Smooth muscle cell (in vitro differentiated cells): ENCODE measurements around the gene ASB8. TPM values are rescaled to one million over a fixed set of nuclear protein-coding genes. Genes with fewer than 3 reads are reported as not detected.
"Not testable (repeated sequence)": the region's sequence is repeated elsewhere in the genome, so short reads cannot be mapped to it uniquely, and the experiment has no call there.

ENCODE experiments used
- DNase-seq: peaks from one replicate; lab custom pipeline; 2025; ENCODE audit not compliant: unreplicated experiment; lab: John Stamatoyannopoulos, UW
- H2AFZ ChIP-seq: fragments of 200-600 bp; sonication (generic); 2 replicates; pipeline ENCODE4 v1.6.0; 2016; ENCODE audit warnings: antibody characterized with exemption, low read depth, mild to moderate bottlenecking
- H3F3A ChIP-seq: fragments of 200-600 bp; sonication (generic); 2 replicates; pipeline ENCODE4 v1.6.0; 2017; ENCODE audit warnings: antibody characterized with exemption, low read depth
- H3K27ac ChIP-seq: fragments of 200-600 bp; sonication (generic); 2 replicates; pipeline ENCODE4 v1.5.1; 2016; ENCODE audit warnings: low read depth, mild to moderate bottlenecking
- H3K27me3 ChIP-seq: fragments of 200-600 bp; sonication (generic); 2 replicates; pipeline ENCODE4 v1.6.1; 2016; ENCODE audit warnings: low read depth, mild to moderate bottlenecking
- H3K36me3 ChIP-seq: fragments of 200-600 bp; sonication (generic); 2 replicates; pipeline ENCODE4 v1.5.1; 2016; ENCODE audit warnings: low read depth
- H3K4me1 ChIP-seq: fragments of 200-600 bp; sonication (generic); 2 replicates; pipeline ENCODE4 v1.5.1; 2016; ENCODE audit warnings: low read depth
- H3K4me2 ChIP-seq: fragments of 200-600 bp; sonication (generic); 2 replicates; pipeline ENCODE4 v1.6.0; 2016; ENCODE audit warnings: mild to moderate bottlenecking
- H3K4me3 ChIP-seq: fragments of 200-600 bp; sonication (generic); 2 replicates; pipeline ENCODE4 v1.5.1; 2016; ENCODE audit warnings: mild to moderate bottlenecking
- H3K79me2 ChIP-seq: fragments of 200-600 bp; sonication (generic); 2 replicates; pipeline ENCODE4 v1.6.0; 2016; ENCODE audit warnings: low read depth, mild to moderate bottlenecking
- H3K9ac ChIP-seq: fragments of 200-600 bp; sonication (generic); 2 replicates; pipeline ENCODE4 v1.6.0; 2016; ENCODE audit warnings: low read depth
- H3K9me3 ChIP-seq: fragments of 200-600 bp; sonication (generic); replicated peaks from 2 replicates; pipeline ENCODE4 v1.5.1; 2016; ENCODE audit warnings: low read depth
- H4K20me1 ChIP-seq: fragments of 200-600 bp; sonication (generic); 2 replicates; pipeline ENCODE4 v1.6.0; 2016; ENCODE audit warnings: low read depth
- WGBS: methylation state at CpG from one replicate; pipeline ENCODE4 v1.1.7; 2016; ENCODE audit warnings: low lambda C conversion rate; 5-methylcytosine and 5-hydroxymethylcytosine counted together
- polyA plus RNA-seq: library from polyadenylated mRNA; unstranded; fragments of >200 nt; fragmentation: Nextera tagmentation; extraction: Ambion mirVana; gene quantifications from 2 replicates; pipeline ENCODE4 v1.2.1, GENCODE V29; 2016
- total RNA-seq: library from RNA; depleted of rRNA; stranded (reverse); fragments of >200 nt; gene quantifications from 2 replicates; pipeline ENCODE4 v1.2.3, GENCODE V29; 2014
- TF ChIP-seq, protein P1 (sequence below): fragments of 200-600 bp; sonication (generic); IDR thresholded peaks from 2 replicates; pipeline ENCODE4 v1.5.1; 2017; ENCODE audit warnings: borderline replicate concordance, mild to moderate bottlenecking, antibody characterized with exemption; ENCODE audit not compliant: insufficient read depth, poor library complexity, severe bottlenecking

ASB8 gene
- total and polyA plus RNA-seq, 2 experiments from 2014 or later = 25.4 to 31.1 TPM

DNA sequence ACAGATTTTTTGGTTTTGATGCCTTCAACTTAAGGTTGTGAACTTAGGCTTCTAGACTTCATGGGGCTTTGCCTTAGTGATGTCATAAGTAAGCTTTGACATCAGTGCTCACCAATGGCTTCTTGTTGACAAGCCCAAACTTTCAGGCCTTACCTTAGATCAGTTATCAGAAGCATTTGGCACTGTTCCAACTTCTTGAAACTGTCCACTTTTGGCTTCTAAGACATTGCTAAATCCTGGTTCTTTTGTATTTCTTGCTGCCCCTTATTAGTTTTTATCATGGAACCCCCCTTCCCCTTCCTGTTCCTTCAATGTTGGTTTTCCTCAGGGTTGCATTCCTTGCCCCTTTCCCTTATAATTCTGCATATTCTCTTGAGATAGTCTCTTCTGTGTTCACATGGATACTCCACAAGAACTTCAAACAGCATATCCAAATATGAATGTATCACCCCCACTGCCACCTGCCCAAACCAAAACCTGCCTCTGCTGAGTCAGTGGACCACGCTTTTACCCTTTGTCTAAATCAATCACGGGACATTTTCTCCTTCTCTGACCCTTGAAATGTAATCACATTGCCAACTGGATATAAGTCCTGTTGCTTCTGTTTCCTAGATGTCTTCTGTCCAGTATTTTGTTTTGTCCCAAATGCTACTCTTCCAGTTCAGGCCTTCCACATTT lies 30.2 kb downstream of the ASB8 start:
- no peaks in the 10 kb centered on the region for H3K27me3 ChIP-seq
- TF ChIP-seq, protein P1, sequence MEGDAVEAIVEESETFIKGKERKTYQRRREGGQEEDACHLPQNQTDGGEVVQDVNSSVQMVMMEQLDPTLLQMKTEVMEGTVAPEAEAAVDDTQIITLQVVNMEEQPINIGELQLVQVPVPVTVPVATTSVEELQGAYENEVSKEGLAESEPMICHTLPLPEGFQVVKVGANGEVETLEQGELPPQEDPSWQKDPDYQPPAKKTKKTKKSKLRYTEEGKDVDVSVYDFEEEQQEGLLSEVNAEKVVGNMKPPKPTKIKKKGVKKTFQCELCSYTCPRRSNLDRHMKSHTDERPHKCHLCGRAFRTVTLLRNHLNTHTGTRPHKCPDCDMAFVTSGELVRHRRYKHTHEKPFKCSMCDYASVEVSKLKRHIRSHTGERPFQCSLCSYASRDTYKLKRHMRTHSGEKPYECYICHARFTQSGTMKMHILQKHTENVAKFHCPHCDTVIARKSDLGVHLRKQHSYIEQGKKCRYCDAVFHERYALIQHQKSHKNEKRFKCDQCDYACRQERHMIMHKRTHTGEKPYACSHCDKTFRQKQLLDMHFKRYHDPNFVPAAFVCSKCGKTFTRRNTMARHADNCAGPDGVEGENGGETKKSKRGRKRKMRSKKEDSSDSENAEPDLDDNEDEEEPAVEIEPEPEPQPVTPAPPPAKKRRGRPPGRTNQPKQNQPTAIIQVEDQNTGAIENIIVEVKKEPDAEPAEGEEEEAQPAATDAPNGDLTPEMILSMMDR = no peak
- peaks cover 9% of the 10 kb centered on the region for H3K36me3 ChIP-seq
- H2AFZ ChIP-seq = no peak overlapping the region
- 100% methylated on average over 2 of the region's 2 CpGs for WGBS
- H3K9me3 ChIP-seq = no peaks in the 10 kb centered on the region
- H3K27ac ChIP-seq = no peak overlapping the region
- H3K4me1 ChIP-seq = peaks cover 12% of the 10 kb centered on the region
- H3K9ac ChIP-seq = no peak overlapping the region
- peaks cover 4% of the 10 kb centered on the region for H4K20me1 ChIP-seq
- H3F3A ChIP-seq = no peaks in the 10 kb centered on the region
- H3K4me2 ChIP-seq = no peak overlapping the region
- H3K4me3 ChIP-seq = no peak overlapping the region
- no peaks in the 10 kb centered on the region for H3K79me2 ChIP-seq
- no peak for DNase-seq

DNA sequence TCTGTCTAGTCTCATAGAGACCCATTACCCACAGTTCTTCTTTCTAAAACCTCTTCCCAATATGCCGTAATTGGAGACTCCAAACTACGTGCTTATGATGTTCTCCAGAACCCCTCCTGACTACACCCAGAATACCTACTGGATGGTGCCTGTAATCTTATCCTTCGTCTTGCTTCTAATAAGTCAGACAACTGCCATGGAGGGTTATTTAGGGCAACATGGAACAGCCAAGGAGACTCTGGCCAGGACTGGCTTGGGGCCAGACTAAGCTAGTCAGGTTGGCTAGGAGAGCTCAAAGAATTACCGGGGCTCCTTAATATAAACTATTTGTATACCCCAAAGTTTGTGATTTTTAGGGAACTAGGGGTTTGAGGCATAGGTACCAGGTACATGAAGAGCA lies 31.3 kb downstream of the ASB8 start:
- H3K4me2 ChIP-seq = no peak overlapping the region
- H4K20me1 ChIP-seq = peaks cover 14% of the 10 kb centered on the region
- no peak overlapping the region for H2AFZ ChIP-seq
- no peak overlapping the region for H3K9ac ChIP-seq
- 83% methylated on average over 4 of the region's 4 CpGs for WGBS
- H3K4me3 ChIP-seq = no peak overlapping the region
- peaks cover 9% of the 10 kb centered on the region for H3K36me3 ChIP-seq
- H3K27me3 ChIP-seq = no peaks in the 10 kb centered on the region
- H3K27ac ChIP-seq = no peak overlapping the region
- TF ChIP-seq, protein P1 = no peak
- no peaks in the 10 kb centered on the region for H3K9me3 ChIP-seq
- DNase-seq = no peak
- H3F3A ChIP-seq = no peaks in the 10 kb centered on the region
- H3K4me1 ChIP-seq = peaks cover 20% of the 10 kb centered on the region
- peaks cover 9% of the 10 kb centered on the region for H3K79me2 ChIP-seq

DNA sequence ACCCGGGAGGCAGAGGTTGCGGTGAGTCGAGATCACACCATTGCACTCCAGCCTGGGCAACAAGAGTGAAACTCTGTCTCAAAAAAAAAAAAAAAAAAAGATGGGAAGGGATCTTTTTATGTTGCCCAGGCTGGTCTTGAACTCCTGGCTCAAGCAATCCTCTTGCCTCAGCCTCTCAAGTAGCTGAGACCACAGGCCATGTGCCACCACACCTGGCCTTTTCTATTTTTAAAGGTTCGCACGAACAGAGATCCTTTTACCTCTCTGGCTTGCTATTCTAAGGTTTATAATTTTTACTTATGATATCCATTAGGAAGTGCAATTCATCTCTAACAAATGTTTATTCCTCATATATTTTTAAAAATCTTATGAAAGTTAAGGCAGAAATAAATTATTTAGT lies 31.8 kb downstream of the ASB8 start:
- WGBS = 100% methylated on average over 2 of the region's 5 CpGs
- not testable (repeated sequence) for H3F3A ChIP-seq, H3K4me3 ChIP-seq, H3K27ac ChIP-seq, H3K27me3 ChIP-seq, H3K4me2 ChIP-seq, DNase-seq, H3K9me3 ChIP-seq, H3K79me2 ChIP-seq, H3K9ac ChIP-seq, H2AFZ ChIP-seq, H3K36me3 ChIP-seq
- Histone ChIP-seq H3K4me1 (peaks cover 24% of the 10 kb centered on the region), H4K20me1 (peaks cover 14% of the 10 kb centered on the region)

DNA sequence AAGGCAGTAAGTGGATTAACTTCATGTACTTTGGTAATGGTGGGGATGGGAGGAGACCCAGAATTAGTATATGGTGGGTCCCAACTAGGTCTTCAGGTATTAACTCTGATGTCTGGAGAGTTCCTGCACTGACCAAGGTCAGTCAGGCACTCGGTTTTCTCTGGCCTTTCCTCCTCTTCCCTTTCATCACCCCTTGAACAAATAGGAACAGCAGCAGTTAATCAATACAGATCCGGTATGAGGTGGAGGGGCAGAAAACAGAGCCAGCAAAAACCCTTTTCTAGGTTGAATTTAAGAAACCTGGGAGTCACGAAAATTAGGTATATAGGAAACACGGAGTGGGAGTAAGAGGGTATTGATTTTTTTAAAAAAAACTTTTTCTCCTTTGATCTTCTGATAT lies 34.1 kb downstream of the ASB8 start:
- TF ChIP-seq, protein P1 = no peak
- 93% methylated on average over 4 of the region's 4 CpGs for WGBS

More for the DNA sequence above, 34.1 kb downstream of the ASB8 start:
- no peak overlapping the region for H3K4me2 ChIP-seq
- H4K20me1 ChIP-seq = peaks cover 14% of the 10 kb centered on the region
- H3K36me3 ChIP-seq = peaks cover 9% of the 10 kb centered on the region
- H3K79me2 ChIP-seq = peaks cover 16% of the 10 kb centered on the region
- DNase-seq = no peak
- no peak overlapping the region for H3K9ac ChIP-seq
- no peaks in the 10 kb centered on the region for H3K27me3 ChIP-seq
- H3K27ac ChIP-seq = no peak overlapping the region
- no peak overlapping the region for H3K4me3 ChIP-seq
- no peaks in the 10 kb centered on the region for H3K9me3 ChIP-seq
- no peaks in the 10 kb centered on the region for H3F3A ChIP-seq
- no peak overlapping the region for H2AFZ ChIP-seq
- peaks cover 35% of the 10 kb centered on the region for H3K4me1 ChIP-seq
